GM18508 (cell line): ENCODE data around the gene FBXO28.

ENCODE experiments used
- ATAC-seq: cut with Tn5 transposase; IDR thresholded peaks from one replicate; pipeline ENCODE4 v1.9.1; 2021; ENCODE audit warnings: moderate number of reproducible peaks; ENCODE audit not compliant: insufficient read depth, unreplicated experiment

FBXO28 gene

DNA sequence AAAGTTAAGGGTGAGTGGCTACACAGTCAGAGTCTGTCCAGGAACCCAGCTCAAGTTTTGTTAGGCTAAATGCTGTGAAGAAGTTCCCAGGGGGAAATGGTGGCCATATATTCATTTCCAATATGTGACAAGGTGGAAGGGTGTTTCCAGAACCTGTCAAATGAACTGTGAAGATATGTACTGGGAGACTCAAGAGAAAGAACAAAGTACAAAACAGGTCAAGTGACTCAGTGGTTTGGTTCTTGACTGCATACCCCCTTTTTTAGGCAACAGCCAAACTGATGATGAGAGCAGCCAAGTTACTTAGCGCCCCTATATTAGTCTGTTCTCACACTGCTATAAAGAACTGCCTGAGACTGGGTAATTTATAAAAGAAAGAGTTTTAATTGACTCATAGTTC lies 18.6 kb upstream of the FBXO28 start:
- ATAC-seq: no peak

DNA sequence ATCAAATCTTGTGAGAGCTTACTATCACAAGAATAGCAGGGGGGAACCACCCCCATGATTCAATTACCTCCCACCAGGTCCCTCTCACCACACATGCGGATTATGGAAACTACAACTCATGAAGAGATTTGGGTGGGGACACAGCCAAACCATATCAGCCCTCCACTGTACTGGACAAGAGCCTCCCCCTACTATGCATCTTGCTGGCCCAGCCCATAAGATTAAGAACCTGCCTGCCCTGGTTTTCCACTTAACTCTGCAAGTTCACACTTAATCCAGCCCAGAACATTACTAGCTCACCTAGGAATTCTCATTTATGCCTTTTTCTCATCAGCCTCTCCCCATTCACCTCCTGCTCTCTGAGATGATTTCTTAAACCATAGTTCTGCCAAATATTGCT lies 18.0 kb upstream of the FBXO28 start:
- ATAC-seq: no peak

- no peak for ATAC-seq
These were observed 17.1 kb upstream of the FBXO28 start for GRCh38 chr1:224096773-224097172.

DNA sequence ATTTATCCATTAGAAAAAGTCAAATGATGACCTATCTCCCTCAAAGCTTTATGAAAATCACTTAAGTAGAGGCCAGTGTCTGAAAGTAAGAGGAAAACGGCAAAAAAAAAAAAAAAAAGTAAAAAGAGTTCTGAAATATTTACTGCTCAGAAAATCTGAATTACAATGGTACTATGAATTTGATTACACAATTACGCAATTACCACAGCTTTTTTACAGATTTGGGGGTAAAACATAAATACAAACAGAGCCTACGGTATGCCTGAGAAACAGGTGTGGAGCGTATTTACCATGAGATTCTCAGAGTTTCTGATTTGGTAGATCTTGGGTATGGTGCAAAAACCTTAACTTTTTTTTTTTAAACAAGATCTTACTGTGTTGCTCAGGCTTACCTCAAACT lies 15.9 kb upstream of the FBXO28 start:
- no peak for ATAC-seq

DNA sequence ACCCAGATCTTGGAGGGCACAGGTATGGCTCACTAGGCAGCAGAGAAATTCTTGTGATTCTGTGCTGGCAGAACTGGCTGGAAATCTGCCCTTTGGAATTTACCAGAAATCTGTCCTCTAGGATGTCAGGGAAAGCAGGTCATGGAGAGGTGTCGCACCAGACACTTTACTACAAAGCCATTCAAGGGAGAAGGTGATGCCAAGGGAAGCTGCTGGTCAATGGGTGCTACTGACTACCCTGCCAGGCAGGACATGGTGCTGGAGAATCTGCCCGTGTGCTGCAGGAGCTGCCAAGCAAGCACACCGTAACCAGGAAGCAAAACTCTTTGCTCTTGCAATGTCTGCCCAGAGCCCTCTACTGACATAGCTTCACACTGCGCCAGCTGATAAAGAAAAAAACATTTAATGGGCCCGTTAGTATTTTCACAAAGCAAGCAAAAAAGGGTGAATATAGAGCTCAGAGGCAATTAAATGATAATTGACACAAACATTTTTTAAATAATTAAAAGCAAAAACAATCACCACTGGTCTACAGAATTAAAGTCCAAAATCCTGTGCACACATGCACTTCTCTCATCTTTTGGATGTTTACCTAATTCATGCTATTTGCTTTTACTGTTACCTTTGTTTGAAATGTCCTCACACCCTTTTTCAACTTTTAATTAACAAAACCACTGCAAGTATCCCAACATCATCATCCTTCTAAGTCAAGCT lies 7.2 kb upstream of the FBXO28 start:
- ATAC-seq: no peak

GRCh38 chr1:224107282-224107625 lies 6.7 kb upstream of the FBXO28 start:
- ATAC-seq: no peak

- no peak for ATAC-seq
These were observed 4.9 kb upstream of the FBXO28 start for GRCh38 chr1:224108991-224109390.

DNA sequence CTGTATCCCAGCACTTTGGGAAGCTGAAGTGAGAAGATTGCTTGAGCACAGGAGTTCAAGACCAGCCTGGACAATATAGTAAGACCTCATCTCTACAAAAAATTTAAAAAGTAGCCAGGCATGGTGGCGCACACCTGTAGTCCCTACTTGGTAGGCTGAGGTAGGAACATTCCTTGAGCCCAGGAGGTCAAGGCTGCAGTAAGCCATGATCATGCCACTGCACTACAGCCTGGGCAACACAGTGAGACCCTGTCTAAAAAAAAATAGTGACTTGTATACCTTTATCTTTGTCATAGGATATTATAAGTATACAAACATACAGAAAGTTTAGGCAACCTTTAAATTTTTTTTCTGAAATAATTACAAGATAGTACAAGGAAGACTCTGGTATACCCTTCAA lies 3.9 kb upstream of the FBXO28 start:
- no peak for ATAC-seq

GRCh38 chr1:224113005-224113404 lies 906 bp upstream of the FBXO28 start:
- ATAC-seq: no peak

DNA sequence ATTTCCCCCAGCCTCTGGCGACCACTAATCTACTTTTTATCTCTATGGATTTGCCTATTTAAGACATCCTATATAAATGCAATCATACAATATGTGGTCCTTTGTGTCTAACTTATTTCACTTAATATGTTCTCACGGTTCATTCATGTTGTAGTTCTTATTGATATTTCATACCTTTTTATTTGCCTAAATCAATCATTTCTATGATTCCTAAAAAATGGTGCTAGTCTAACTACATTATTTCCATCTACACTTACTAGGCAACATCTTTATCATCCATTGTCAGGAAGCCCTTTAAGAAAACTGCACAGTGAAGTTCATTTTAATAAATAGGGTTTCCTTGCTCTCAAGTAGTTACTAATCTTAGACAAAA lies 380 bp upstream of the FBXO28 start:
- ATAC-seq: no peak

DNA sequence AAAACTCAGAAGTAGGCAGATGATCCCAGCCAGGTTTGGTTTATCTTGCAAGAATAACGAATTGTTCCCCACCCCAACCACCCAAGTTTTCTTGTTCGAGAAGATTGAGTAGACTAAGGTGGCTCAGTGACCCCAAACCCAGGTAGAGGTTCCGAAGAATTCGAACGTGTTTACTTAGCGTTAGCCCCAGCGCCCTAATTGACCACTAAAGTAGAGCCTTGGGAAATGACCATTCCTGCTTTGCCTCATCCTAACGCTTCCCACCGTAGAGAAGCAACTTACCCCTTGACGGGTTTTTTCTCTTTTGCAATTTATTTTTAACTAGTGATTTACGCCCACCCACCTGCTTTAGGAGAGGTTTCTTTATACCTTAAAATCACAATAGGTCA lies 870 bp downstream of the FBXO28 start:
- no peak for ATAC-seq

- ATAC-seq: peak; percentile 37
These were observed 2.2 kb downstream of the FBXO28 start for GRCh38 chr1:224116131-224116530.

GRCh38 chr1:224118688-224119087 lies 4.8 kb downstream of the FBXO28 start:
- no peak for ATAC-seq

DNA sequence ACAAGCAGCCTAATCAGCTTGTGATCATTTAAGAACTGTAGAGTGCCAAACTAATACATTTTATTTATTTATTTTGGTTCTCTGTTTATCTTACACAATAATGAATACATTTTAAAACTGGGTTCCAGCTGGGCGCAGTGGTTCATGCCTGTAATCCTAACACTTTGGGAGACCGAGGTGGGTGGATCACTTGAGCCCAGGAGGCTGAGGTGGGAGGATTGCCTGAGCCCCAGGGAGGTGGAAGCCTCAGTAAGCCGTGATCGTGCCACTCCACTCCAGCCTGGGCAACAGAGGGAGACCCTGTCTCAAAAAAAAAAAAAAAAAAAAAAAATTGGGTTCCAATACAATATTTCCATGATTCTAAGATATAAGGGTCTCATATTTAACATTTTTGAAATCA lies 9.2 kb downstream of the FBXO28 start:
- ATAC-seq: no peak

DNA sequence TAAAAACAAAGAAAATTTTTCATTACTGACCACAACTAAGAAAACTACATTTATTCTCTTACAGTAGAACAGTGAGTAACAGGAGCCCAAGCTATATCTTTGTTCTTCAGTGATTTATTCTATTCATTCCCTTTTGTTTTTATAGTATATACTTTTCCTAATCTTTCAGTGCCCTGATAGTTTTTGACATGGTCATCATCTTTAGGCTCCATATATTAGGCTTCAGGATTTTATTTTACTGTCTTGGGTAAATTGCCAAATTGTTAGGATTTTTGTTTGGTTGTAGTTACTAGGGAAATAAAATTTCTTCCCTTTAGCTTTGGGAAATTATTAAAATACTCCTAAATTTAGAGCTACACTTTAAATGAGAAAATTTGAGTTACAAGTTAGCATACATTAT lies 10.3 kb downstream of the FBXO28 start:
- no peak for ATAC-seq

- ATAC-seq: no peak
These were observed 14.3 kb downstream of the FBXO28 start for GRCh38 chr1:224127925-224128819.

DNA sequence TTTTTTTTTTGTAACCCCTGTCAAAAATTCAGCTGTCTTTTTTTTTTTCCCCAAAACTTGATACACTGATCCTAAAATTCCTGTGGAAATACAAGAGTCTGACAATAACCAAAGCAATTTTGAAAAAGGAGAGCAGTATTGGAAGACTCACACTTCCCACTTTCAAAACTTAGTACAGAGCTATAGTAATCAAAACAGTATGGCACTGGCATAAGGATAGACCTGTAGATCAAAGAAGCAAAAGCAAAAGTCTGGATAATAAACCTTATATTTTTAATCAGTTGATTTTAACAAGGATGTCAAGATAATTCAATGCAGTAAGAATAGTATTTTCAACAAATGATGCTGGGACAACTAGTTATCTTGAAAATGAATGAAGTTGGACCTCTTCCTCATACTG lies 17.3 kb downstream of the FBXO28 start:
- ATAC-seq: no peak

GRCh38 chr1:224132901-224133300 lies 19.0 kb downstream of the FBXO28 start:
- no peak for ATAC-seq

- no peak for ATAC-seq
These were observed 19.9 kb downstream of the FBXO28 start for GRCh38 chr1:224133741-224134299.

- no peak for ATAC-seq
These were observed 23.6 kb downstream of the FBXO28 start for GRCh38 chr1:224137518-224137917.

DNA sequence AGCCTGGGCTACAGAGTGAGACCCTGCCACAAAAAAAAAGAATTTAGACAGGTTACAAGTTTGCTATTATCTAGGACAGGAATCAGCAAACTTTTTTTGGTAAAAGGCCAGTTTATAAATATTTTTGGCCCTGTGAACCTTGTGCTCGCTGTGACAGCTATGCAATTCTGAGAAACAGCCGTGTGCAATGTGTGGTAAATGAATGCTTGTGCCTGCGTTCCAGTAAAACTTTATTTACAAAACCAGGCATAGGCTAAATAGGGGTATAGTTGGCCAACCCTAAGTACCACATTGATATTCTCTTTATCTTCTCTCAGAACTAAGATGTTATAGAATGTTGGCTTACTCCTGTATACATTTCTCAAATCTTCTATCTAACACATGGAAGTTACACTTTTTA lies 24.3 kb downstream of the FBXO28 start:
- no peak for ATAC-seq

DNA sequence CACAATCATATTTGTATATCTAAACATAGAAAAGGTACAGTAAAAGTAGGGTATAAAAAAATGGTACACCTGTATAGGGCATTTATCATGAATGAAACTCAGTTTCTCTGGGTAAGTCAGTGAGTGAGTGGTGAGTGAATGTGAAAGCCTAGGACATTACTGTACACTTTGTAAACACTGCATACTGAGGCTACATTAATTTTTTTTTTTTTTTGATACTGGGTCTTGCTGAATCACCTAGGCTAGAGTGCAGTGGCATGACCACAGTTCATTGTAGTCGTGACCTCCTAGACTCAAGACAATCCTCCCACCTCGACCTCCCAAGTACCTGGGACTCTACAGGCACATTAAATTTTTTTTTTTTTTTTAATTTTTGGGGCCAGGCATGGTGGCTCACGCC lies 27.8 kb downstream of the FBXO28 start:
- ATAC-seq: no peak
